HL-60 (cell line): ENCODE results near the gene MYOCD.

ENCODE experiments used
- CTCF ChIP-seq: IDR thresholded peaks from one replicate; pipeline ENCODE4 v1.5.1; 2011; ENCODE audit warnings: low read length, control low read depth, inconsistent platforms; ENCODE audit not compliant: insufficient read depth
- POLR2AphosphoS5 ChIP-seq: IDR thresholded peaks from 2 replicates; pipeline ENCODE4 v1.6.1; 2012; ENCODE audit warnings: low read depth

DNA sequence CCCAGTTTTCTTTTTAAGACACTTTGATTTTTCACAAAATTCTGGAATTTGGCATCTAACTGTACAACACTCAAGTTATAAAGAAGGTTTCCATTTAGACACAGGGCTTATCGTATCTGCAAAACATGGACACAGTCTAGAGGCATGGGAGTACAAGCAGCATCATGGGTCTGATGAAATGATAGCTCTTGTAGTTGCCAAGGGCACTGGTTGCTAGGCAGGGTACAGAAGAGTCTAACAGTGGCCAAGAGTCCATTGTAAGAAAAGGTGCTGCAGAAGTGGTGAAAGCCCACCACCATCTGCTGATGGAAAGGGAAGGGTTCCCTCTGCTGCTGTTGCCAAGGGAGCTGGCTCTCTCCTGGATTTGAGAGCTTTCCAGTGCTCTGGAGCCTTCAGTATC, 20.8 kb downstream of the MYOCD start:
- TF ChIP-seq POLR2AphosphoS5 (no peak), CTCF (no peak)
